ENCODE measurements around the gene DDX28.
A peak's percentile ranks its signal among the peaks of the same experiment; 100 is the strongest.

DDX28 gene, protein sequence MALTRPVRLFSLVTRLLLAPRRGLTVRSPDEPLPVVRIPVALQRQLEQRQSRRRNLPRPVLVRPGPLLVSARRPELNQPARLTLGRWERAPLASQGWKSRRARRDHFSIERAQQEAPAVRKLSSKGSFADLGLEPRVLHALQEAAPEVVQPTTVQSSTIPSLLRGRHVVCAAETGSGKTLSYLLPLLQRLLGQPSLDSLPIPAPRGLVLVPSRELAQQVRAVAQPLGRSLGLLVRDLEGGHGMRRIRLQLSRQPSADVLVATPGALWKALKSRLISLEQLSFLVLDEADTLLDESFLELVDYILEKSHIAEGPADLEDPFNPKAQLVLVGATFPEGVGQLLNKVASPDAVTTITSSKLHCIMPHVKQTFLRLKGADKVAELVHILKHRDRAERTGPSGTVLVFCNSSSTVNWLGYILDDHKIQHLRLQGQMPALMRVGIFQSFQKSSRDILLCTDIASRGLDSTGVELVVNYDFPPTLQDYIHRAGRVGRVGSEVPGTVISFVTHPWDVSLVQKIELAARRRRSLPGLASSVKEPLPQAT

DNA sequence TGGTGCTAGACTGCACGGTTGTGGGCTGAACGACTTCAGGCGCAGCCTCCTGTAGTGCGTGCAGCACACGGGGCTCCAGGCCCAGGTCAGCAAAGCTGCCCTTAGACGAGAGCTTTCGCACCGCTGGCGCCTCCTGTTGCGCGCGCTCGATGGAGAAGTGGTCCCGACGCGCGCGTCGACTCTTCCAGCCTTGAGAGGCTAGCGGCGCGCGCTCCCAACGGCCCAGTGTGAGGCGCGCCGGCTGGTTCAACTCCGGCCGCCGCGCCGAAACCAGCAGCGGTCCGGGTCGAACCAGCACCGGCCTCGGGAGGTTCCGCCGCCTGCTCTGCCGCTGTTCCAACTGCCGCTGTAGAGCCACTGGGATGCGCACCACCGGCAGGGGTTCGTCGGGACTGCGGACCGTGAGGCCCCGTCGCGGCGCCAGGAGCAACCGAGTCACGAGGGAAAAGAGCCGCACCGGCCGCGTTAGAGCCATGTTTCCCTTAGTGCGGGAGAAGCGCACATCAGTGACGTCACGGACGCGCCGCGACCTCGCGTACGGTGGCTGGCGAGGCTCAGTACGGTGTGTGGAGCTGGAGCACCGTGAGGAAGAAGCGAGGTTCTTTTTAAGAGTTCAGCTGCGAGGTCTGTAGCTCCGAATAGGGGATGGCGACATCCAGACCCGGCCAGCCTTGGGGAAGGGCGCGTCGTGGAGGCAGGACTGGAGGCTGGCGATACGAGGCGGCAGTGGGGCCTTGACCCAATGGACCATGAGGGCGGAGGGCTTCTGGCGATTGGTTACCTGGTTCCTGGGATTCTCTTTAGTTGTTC, at the start of gene DDX28, which contains the start of gene DUS2:
Gene DDX28 (minus strand): TSS at position 505 of the 810 bp plus-strand sequence. CDS start 30 bp downstream, at position 475.
Gene DUS2 (plus strand): TSS at position 557 of the 810 bp plus-strand sequence. CDS start 14,740 bp downstream, outside the sequence.
- peak within 1 kb of the TSS; percentile 83 for H3K4me3 ChIP-seq (ENCODE audit: low read depth, low read length)
- DNase-seq (ENCODE audit: low read depth), result peak; percentile 73

DNA sequence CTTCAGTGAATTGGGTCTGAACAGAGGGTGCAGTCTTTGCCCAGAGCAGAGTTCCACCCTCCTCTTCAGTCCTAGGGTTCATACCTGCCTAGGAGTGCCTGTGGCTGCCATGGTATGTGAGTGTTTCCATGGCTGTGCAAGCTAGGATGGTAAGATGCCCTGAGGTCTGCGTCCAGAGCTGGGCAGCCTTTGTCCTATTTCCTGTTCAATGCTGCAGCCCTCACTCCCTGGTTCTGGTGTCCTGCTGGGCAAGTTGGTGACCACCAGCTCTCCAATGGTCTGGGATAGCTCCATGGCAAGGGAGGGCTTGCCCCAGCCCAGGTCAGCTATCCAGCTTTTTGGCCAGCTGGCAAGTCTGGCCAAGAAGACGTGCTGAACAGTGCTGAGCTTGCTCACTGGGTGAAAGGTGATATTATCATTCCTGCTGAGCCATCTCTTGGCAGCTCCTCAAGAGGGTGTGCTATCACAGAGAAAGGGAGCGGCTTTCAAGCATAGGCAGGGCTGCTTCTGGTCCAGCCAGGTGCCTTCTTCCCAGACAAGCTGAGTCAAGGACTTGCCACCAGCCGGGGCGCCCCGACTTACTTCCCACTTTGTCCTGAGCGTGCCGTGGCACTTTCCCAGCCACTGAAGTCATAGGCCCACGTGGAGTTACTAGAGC, 49.1 kb upstream of the DDX28 start:
- no peak for DNase-seq (ENCODE audit: low read depth)
- no peak overlapping the region for H3K4me3 ChIP-seq (ENCODE audit: low read depth, low read length)

- no peak for DNase-seq (ENCODE audit: low read depth)
Measured at GRCh38 chr16:68071518-68071901, 48.5 kb upstream of the DDX28 start.

DNA sequence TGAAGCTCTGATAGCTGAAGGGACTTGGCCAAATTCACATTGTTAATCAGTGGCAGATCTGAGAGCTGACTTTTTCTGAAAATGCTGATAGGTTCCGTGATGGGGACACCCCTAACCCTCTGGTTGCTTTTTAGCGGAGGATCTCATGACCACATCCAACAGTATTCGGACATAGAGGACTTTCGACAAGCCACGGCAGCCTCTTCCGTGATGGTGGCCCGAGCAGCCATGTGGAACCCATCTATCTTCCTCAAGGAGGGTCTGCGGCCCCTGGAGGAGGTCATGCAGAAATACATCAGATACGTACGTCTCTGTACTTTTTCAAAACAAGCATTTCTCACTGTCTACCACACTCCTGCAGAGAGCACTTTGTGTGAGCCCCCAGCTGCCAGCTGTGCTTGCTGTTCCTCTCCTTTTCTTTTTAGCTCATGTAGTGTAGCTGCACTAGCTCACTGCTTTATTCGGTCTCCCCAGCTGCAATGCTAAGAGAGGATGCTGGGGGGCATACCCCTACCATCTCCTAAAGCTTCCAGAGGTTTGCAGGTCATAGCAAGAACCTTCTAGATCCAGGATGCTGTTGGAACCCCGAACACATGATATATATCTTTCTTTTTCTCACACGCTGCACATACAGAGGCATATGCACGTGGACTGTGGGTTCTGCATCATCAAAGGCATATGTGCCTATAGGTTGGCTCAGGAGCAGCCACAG, 47.9 kb upstream of the DDX28 start:
- no peak for DNase-seq (ENCODE audit: low read depth)
- H3K4me3 ChIP-seq (ENCODE audit: low read depth, low read length), result no peak overlapping the region

More at GRCh38 chr16:68071518-68071901, 48.5 kb upstream of the DDX28 start:
- no peak overlapping the region for H3K4me3 ChIP-seq (ENCODE audit: low read depth, low read length)

GRCh38 chr16:68070249-68070730, 47.3 kb upstream of the DDX28 start:
- no peak for DNase-seq (ENCODE audit: low read depth)
- no peak overlapping the region for H3K4me3 ChIP-seq (ENCODE audit: low read depth, low read length)

DNA sequence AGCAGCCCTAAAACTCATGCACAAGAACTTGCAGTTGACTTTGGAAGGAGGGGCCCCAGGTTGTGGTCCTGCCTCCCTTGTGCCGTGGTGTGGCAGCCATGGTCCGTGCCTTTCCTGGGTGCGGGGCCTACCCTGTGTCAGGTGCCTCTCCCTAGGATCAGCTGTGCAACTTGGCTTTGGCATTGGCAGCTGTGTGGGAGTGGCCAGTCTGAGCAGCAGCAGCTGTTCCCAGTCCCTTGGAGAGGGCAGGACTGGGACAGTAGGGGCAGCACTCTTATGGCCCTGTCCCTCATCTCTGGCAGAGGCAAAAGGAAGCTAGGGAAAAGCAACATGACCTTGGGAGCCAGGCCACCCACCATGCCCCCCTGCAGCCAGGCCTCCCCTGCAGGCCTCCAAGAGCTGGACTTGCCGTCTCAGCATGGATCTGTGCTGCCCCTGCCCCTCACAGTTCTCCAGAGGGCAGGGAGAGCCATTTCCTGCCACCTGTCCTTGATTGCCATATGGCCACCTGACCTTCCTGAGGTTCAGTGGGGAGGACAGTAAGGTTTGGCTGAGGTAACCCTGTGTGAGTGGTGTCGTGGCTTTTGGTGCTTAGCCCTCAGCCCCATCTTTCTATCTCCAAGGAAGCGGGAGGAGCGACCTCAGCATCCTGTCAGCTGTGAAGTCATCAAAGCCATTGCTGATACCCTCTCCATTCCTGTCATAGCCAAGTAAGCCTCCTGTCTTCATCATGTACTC, 46.6 kb upstream of the DDX28 start:
- no peak for DNase-seq (ENCODE audit: low read depth)
- H3K4me3 ChIP-seq (ENCODE audit: low read depth, low read length), result no peak overlapping the region

- DNase-seq (ENCODE audit: low read depth), result no peak
- no peak overlapping the region for H3K4me3 ChIP-seq (ENCODE audit: low read depth, low read length)
Measured at GRCh38 chr16:68068926-68069325, 45.9 kb upstream of the DDX28 start.

GRCh38 chr16:68066763-68067162, 43.7 kb upstream of the DDX28 start:
- no peak for DNase-seq (ENCODE audit: low read depth)

GRCh38 chr16:68065716-68066305, 42.8 kb upstream of the DDX28 start:
- H3K4me3 ChIP-seq (ENCODE audit: low read depth, low read length), result no peak overlapping the region
- DNase-seq (ENCODE audit: low read depth), result no peak

More at GRCh38 chr16:68066763-68067162, 43.7 kb upstream of the DDX28 start:
- no peak overlapping the region for H3K4me3 ChIP-seq (ENCODE audit: low read depth, low read length)

DNA sequence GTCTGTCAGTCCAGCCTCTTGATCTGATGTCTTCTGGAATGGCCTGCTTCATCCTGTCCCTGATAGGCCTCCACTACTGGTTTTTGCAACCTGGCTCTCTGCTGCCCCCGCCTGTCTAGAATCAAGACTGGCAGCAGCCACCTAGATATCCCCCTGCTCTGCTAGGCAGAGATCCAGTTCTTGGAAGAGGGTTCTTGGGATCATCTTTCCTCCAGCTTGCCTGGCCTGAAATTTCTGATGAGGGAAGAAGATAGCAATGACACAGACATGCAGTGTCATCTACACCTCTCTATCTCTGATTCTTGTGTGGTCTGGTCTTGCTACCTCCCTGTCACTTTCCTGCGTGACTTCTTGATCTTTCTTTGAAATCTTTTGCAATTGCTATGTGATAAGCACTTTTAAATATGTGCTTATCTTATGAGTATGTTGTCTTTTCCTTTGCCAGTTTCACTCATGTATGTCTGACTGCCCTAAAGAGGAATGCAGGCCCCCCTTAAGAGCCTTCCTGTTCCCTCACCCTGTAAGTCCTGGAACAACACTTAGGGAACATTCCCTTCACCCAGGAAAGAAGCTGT, 41.8 kb upstream of the DDX28 start:
- no peak overlapping the region for H3K4me3 ChIP-seq (ENCODE audit: low read depth, low read length)
- no peak for DNase-seq (ENCODE audit: low read depth)

DNA sequence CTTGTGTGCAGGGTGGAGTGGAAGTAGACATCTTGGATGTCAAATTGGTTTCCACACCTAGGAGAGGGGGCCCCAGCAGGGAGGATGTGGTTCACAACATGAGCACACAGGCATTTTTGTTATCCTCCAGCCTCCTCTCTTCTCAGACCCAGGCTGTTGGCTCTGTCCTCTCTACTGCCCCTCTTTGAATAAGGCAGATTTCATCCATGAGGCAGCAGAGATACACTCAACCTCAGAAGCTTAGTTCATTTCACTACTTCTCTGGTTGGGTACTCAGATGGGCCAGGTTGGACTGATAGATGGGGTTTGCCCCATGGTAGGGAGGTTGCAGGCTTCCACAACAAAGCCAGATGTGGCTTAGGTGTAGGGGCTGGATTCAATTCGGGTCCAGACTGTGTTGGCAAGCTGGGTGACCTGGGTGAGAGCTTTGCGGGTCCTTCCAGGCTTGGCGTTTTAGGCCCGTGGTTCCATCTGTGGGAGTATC, 39.9 kb upstream of the DDX28 start:
- no peak for DNase-seq (ENCODE audit: low read depth)
- H3K4me3 ChIP-seq (ENCODE audit: low read depth, low read length), result no peak overlapping the region

DNA sequence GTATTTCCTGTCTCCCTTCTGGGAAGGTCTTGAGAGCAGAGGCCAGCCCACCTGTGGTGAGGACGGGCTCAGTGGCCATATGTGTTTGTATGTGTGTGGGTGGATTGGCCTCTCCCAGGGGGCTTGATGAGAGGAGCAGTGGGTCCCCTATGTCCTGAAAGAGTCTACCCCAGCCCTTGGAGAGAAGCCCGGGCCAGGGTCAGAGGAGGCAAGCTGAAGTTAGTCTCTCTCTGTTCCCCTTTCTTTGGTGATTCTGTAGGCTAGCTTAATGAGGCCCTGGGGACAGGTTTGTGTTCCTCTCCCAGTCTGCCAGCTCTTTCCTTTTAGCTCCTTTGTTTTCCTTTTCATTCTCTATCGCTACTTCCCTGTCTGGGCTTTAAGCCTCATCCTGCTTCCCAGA, 38.4 kb upstream of the DDX28 start:
- DNase-seq (ENCODE audit: low read depth), result no peak
- H3K4me3 ChIP-seq (ENCODE audit: low read depth, low read length), result no peak overlapping the region

- H3K4me3 ChIP-seq (ENCODE audit: low read depth, low read length), result no peak overlapping the region
- no peak for DNase-seq (ENCODE audit: low read depth)
Measured at GRCh38 chr16:68059804-68060203, 36.8 kb upstream of the DDX28 start.

GRCh38 chr16:68055395-68055794, 32.4 kb upstream of the DDX28 start:
- DNase-seq (ENCODE audit: low read depth), result no peak
- H3K4me3 ChIP-seq (ENCODE audit: low read depth, low read length), result no peak overlapping the region

DNA sequence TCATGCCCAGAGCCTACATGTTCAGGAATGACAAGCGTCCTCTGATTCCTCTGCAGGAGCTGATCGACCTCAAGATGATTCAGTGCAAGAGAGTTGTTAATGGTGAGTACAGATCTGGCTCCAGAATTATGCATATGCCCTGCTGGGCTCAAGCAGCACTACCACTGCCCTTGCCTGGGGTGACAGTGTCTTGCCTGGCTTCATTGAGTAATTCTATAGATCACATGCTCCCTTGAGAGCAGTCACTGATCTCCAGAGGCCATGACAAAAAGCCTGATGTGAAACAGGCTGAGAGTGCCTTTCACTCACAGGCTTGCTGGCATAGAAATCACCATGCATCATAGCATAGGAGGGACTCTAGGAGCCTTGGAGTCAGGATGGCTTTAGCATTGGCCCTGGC, 26.4 kb upstream of the DDX28 start:
- H3K4me3 ChIP-seq (ENCODE audit: low read depth, low read length), result no peak overlapping the region
- DNase-seq (ENCODE audit: low read depth), result no peak

DNA sequence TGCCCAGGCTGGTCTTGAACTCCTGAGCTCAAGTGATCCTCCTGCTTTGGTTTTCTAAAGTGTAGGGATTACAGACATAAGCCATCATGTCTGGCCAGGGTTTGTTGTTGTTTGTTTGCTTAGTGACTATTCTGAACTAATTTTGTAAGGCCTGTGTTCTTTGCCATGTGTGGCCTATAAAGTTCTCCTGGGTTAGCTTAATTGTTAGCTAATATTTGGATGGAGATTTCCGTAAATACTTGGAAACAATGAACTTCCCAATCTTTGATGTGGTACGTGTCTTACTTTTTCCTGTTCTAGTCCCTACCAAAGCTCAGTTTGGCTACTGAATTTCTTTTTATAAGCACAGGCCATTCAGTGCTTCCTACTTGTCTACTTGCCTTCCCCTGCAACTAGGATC, 25.0 kb upstream of the DDX28 start:
- H3K4me3 ChIP-seq (ENCODE audit: low read depth, low read length), result no peak overlapping the region
- DNase-seq (ENCODE audit: low read depth), result no peak

DNA sequence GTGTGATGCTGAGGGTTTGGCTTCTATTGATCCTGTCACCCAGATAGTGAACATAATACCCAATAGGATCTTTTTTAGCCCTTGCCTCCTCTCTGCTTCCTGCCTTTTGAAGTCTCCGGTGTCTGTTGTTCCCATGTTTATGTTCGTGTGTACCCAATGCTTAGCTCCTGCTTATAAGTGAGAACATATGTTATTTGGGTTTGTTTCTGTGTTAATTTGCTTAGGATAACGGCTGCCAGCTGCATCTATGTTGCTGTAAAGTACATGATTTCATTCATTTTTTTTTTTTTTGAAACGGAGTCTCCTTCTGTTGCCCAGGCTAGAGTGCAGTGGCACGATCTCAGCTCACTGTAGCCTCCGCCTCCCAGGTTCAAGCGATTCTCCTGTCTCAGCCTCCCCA, 23.1 kb upstream of the DDX28 start:
- DNase-seq (ENCODE audit: low read depth), result no peak
- H3K4me3 ChIP-seq (ENCODE audit: low read depth, low read length), result no peak overlapping the region
